ENCODE results near the gene KIF3B. TPM values are rescaled to one million over a fixed set of nuclear protein-coding genes. Genes with fewer than 3 reads are reported as not detected.

The KIF3B gene
- total RNA-seq, 5 donors from 2014 or later (not counting 1 experiment from before 2014, with no cell fraction given): 11.3 to 14.6 (median 13.6) TPM

DNA sequence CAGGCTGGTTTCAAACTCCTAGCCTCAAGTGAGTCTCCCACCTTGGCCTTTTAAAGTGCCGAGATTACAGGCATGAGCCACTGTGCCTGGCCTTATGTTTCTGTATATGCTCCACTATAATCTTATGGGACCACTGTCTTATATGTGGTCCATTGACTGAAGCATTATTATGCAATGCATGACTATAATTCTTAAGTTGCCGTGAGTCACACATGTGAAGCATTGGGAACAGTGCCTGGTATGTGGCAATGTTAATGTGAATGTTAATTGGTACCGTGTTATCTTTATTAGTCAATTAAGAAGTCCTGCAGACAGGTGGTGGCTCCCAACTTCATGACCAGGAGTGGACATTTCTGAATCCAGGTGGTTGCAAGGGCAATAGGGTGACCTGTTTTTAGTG, 66.0 kb downstream of the KIF3B start:
- ATAC-seq (replicated peaks in 1 of 4) (no peak), DNase-seq (no peak)
- ChIA-PET POLR2A (no interaction called here), CTCF (no interaction called here)
- H3K4me3 Mint-ChIP-seq: no peak overlapping the region
- Histone ChIP-seq H3K27me3 (replicated peaks in 1 of 2; ENCODE audit: control insufficient read depth in 2 of 2, extremely low read depth in 1 of 2, insufficient read depth in 2 of 2, low read length in 1 of 2) (no peaks in the 10 kb centered on the region), H3K4me1 (ENCODE audit: control insufficient read depth in 1 of 2, extremely low read depth in 1 of 2, insufficient read depth in 2 of 2, low read length in 2 of 2) (no peaks in the 10 kb centered on the region), H3K4me3 (ENCODE audit: control insufficient read depth in 1 of 2, extremely low read depth in 1 of 2, low read length in 1 of 2) (no peak overlapping the region), H3K36me3 (ENCODE audit: control insufficient read depth in 2 of 2, extremely low read depth in 1 of 2, insufficient read depth in 1 of 2, low read length in 1 of 2) (no peaks in the 10 kb centered on the region), H3K9me3 (no peaks in the 10 kb centered on the region), H3K27ac (ENCODE audit: low read length) (no peak overlapping the region)
- H3K9me3 Mint-ChIP-seq: no peaks in the 10 kb centered on the region
- no peaks in the 10 kb centered on the region for H3K27me3 Mint-ChIP-seq
- whole genome bisulfite sequencing (ENCODE audit: insufficient coverage): 93% methylated on average over 2 of the region's 3 CpGs
- H3K27ac Mint-ChIP-seq: no peak overlapping the region
- H3K36me3 Mint-ChIP-seq: peaks cover 8% of the 10 kb centered on the region
- H3K4me1 Mint-ChIP-seq: no peaks in the 10 kb centered on the region

DNA sequence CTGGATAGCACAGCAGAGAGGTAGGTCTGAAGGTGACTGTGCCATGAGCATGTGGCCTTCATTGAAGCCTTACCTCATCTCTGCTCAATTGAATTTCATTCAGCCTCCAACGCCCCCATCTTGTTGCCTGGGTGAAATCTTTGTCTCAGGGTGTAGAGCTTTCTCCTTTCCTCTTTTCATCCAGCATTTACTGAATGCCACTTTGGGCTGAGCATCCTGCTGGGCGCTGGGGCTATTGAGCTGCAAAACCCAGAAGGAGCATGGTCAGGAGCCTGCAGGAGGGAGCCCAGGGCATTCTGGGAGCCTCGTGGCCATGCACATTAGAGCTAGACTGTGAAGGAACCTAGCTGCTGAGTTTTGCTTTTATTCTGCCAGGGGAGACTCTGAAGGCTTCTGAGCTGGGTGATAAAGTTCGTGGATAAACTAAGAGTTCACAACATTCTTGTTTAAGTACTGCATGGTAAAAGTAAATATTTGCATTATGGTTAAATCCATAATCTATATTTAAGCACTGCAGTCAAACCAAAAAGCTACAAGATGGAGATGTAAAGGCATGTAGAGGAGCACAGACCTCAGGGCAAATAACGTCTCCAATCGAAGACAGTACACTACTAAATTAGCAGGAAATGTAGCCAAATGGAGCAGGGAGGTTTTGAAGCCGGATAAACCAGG, 67.5 kb downstream of the KIF3B start:
- Mint-ChIP-seq H3K27me3 (no peaks in the 10 kb centered on the region), H3K9me3 (no peaks in the 10 kb centered on the region), H3K4me3 (no peak overlapping the region), H3K27ac (no peak overlapping the region), H3K36me3 (peaks cover 9% of the 10 kb centered on the region), H3K4me1 (no peaks in the 10 kb centered on the region)
- Histone ChIP-seq H3K4me3 (ENCODE audit: control insufficient read depth in 1 of 2, extremely low read depth in 1 of 2, low read length in 1 of 2) (no peak overlapping the region), H3K4me1 (ENCODE audit: control insufficient read depth in 1 of 2, extremely low read depth in 1 of 2, insufficient read depth in 2 of 2, low read length in 2 of 2) (no peaks in the 10 kb centered on the region), H3K27ac (ENCODE audit: low read length) (no peak overlapping the region), H3K36me3 (ENCODE audit: control insufficient read depth in 2 of 2, extremely low read depth in 1 of 2, insufficient read depth in 1 of 2, low read length in 1 of 2) (no peaks in the 10 kb centered on the region), H3K27me3 (replicated peaks in 1 of 2; ENCODE audit: control insufficient read depth in 2 of 2, extremely low read depth in 1 of 2, insufficient read depth in 2 of 2, low read length in 1 of 2) (no peaks in the 10 kb centered on the region), H3K9me3 (no peaks in the 10 kb centered on the region)
- ATAC-seq (replicated peaks in 1 of 4): no peak
- CTCF ChIA-PET: interaction anchor here (0.6 to 0.8 kb wide), 2 partner anchors 19 kb away, joined by 3 read pairs; no protein-coding TSS in a partner anchor
- no peak for DNase-seq
- POLR2A ChIA-PET: interaction anchor here in 1 of 2 donors (0.6 kb wide), 1 partner anchor 243 kb away, joined by 3 read pairs; no protein-coding TSS in a partner anchor
- 80% methylated on average over 4 of the region's 7 CpGs for WGBS (ENCODE audit: insufficient coverage)

DNA sequence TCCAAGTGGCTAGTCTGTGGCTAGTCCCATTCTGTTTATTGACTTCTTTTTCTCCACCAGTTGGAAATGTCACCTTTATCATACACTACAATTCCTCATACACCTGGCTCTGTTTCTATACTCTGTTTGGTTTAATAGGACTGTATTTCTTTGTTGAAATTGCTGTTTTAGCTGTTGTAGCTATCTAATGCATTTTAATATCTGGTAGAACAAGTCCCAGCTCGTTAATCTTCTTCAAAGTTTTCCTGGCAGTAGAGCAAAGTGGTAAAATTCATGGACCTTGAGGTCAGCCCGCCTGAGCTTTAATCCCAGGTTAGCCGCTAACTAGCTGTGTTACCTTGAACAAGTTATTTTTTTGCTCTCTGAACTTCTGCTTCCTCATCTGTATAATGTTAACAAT, 70.8 kb downstream of the KIF3B start:
- Mint-ChIP-seq H3K4me1 (no peaks in the 10 kb centered on the region), H3K4me3 (no peak overlapping the region), H3K27me3 (no peaks in the 10 kb centered on the region), H3K36me3 (peaks cover 9% of the 10 kb centered on the region), H3K9me3 (no peaks in the 10 kb centered on the region), H3K27ac (no peak overlapping the region)
- Histone ChIP-seq H3K27me3 (replicated peaks in 1 of 2; ENCODE audit: control insufficient read depth in 2 of 2, extremely low read depth in 1 of 2, insufficient read depth in 2 of 2, low read length in 1 of 2) (no peaks in the 10 kb centered on the region), H3K27ac (ENCODE audit: low read length) (no peak overlapping the region), H3K36me3 (ENCODE audit: control insufficient read depth in 2 of 2, extremely low read depth in 1 of 2, insufficient read depth in 1 of 2, low read length in 1 of 2) (no peaks in the 10 kb centered on the region), H3K9me3 (no peaks in the 10 kb centered on the region), H3K4me3 (ENCODE audit: control insufficient read depth in 1 of 2, extremely low read depth in 1 of 2, low read length in 1 of 2) (no peak overlapping the region), H3K4me1 (ENCODE audit: control insufficient read depth in 1 of 2, extremely low read depth in 1 of 2, insufficient read depth in 2 of 2, low read length in 2 of 2) (no peaks in the 10 kb centered on the region)
- POLR2A ChIA-PET: interaction anchor here in 1 of 2 donors (0.6 kb wide), 1 partner anchor 40 kb away, joined by 4 read pairs; no protein-coding TSS in a partner anchor
- no CpG with 5 or more reads among the region's 3 CpGs for WGBS (ENCODE audit: insufficient coverage)
- CTCF ChIA-PET: no interaction called here
- DNase-seq (no peak), ATAC-seq (replicated peaks in 1 of 4) (no peak)

DNA sequence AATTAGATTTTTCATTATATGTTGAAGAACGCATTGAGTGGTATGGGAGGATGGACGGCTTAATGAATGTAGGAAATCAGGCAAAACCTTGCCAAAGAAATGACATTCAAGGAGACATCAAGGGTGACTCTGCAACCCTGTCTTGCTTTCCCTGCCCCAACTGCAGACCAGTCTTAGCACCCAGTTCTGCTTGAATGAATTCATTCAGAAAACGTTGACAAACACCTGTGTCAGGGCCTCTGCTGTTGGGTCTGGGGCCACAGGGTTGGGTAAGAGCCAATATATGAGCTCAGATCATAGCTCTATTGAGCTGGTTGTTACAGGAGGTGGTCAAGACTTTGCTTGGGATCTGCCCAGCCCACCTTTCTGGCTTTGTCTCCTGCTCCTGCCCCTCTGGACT, 73.0 kb downstream of the KIF3B start:
- Mint-ChIP-seq H3K9me3 (no peaks in the 10 kb centered on the region), H3K27ac (no peak overlapping the region), H3K36me3 (peaks cover 9% of the 10 kb centered on the region), H3K27me3 (no peaks in the 10 kb centered on the region), H3K4me1 (peaks cover 0 to under 1% (median 0%) of the 10 kb centered on the region in 3 donors), H3K4me3 (no peak overlapping the region)
- H3K27ac ChIP-seq (ENCODE audit: low read length): no peak overlapping the region
- 92% methylated on average over 3 of the region's 3 CpGs for WGBS (ENCODE audit: insufficient coverage)
- H3K4me1 ChIP-seq (ENCODE audit: control insufficient read depth in 1 of 2, extremely low read depth in 1 of 2, insufficient read depth in 2 of 2, low read length in 2 of 2): no peaks in the 10 kb centered on the region
- POLR2A ChIA-PET: no interaction called here
- no peak overlapping the region for H3K4me3 ChIP-seq (ENCODE audit: control insufficient read depth in 1 of 2, extremely low read depth in 1 of 2, low read length in 1 of 2)
- no peaks in the 10 kb centered on the region for H3K36me3 ChIP-seq (ENCODE audit: control insufficient read depth in 2 of 2, extremely low read depth in 1 of 2, insufficient read depth in 1 of 2, low read length in 1 of 2)
- no peak for ATAC-seq (replicated peaks in 1 of 4)
- H3K9me3 ChIP-seq: no peaks in the 10 kb centered on the region
- CTCF ChIA-PET: interaction anchor here in 1 of 2 donors (0.5 kb wide), 1 partner anchor 159 kb away, joined by 7 read pairs; no protein-coding TSS in a partner anchor
- H3K27me3 ChIP-seq (replicated peaks in 1 of 2; ENCODE audit: control insufficient read depth in 2 of 2, extremely low read depth in 1 of 2, insufficient read depth in 2 of 2, low read length in 1 of 2): no peaks in the 10 kb centered on the region
- no peak for DNase-seq

DNA sequence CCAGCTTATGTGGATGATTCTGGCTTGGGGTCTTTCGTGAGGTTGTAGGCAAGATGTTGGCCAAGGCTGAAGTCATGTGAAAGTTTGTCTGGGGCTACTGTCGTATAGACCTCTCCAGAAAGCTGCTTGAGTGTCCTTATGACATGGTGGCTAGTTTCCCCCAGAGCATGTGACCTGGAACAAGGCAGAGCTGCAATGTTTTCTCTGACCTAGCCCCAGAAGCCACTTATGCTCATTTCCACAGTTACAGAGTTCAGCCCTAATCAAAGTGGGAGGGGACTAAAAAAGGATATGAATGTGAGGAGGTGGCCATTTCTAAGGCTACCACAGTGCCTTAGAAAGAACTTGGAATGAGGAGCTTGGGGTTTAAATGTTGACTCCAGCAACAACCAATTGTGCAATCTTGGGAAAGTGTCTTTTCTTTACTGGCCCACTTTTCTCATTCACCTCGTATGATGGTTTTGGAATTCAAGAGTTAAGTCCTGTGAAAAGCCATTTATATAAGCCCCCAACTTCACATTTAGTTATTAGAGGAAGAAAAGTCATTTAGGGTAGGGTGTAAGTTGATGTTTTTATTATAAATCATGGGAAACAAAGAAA, 74.8 kb downstream of the KIF3B start:
- Histone ChIP-seq H3K36me3 (ENCODE audit: control insufficient read depth in 2 of 2, extremely low read depth in 1 of 2, insufficient read depth in 1 of 2, low read length in 1 of 2) (no peaks in the 10 kb centered on the region), H3K27ac (ENCODE audit: low read length) (no peak overlapping the region), H3K9me3 (no peaks in the 10 kb centered on the region), H3K4me3 (ENCODE audit: control insufficient read depth in 1 of 2, extremely low read depth in 1 of 2, low read length in 1 of 2) (no peak overlapping the region), H3K27me3 (replicated peaks in 1 of 2; ENCODE audit: control insufficient read depth in 2 of 2, extremely low read depth in 1 of 2, insufficient read depth in 2 of 2, low read length in 1 of 2) (no peaks in the 10 kb centered on the region), H3K4me1 (ENCODE audit: control insufficient read depth in 1 of 2, extremely low read depth in 1 of 2, insufficient read depth in 2 of 2, low read length in 2 of 2) (peaks cover under 1 to 2% of the 10 kb centered on the region in 2 experiments)
- DNase-seq (no peak), ATAC-seq (replicated peaks in 1 of 4) (no peak)
- WGBS (ENCODE audit: insufficient coverage): no CpG with 5 or more reads among the region's 3 CpGs
- Mint-ChIP-seq H3K4me1 (peaks cover 3 to 8% (median 4%) of the 10 kb centered on the region in 3 donors), H3K27me3 (no peaks in the 10 kb centered on the region), H3K4me3 (no peak overlapping the region), H3K27ac (no peak overlapping the region), H3K36me3 (peaks cover 9% of the 10 kb centered on the region), H3K9me3 (no peaks in the 10 kb centered on the region)
- POLR2A ChIA-PET: interaction anchor here in 1 of 2 donors (0.7 kb wide), 1 partner anchor 68 kb away, joined by 8 read pairs; no protein-coding TSS in a partner anchor
- CTCF ChIA-PET: interaction anchor here (0.7 kb wide), 2 partner anchors 39 to 307 kb away, joined by 5 read pairs; no protein-coding TSS in a partner anchor

DNA sequence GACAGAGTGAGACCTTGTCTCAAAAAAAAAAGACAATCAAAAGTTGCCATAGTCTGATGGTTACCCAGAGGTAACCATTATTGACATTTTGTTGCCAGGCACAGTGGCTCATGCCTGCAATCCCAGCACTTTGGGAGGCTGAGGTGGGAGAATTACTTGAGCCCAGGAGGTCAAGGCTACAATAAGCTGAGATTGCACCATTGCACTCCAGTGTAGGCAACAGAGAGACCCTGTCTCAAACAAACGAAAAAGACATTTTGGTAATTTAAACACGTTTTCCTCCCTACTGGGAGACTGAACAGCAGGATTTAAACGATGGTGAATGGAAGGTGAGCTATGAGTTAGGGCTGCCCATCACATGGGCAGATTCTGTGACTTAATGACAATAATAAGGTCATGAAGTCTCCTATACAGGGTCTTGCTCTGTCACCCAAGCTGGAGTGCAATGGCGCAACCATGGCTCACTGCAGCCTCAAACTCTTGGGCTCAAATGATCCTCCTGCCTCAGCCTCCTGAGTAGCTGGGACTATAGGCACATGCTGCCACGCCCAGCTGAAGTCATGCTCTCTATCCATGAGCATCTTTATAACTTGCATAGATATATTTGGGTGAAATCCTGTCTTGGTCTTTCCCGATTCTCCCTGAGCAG, 76.5 kb downstream of the KIF3B start:
- no peak overlapping the region for H3K4me3 ChIP-seq (ENCODE audit: control insufficient read depth in 1 of 2, extremely low read depth in 1 of 2, low read length in 1 of 2)
- ChIA-PET POLR2A (interaction anchor here in 1 of 2 donors (0.7 kb wide), 1 partner anchor 52 kb away, joined by 4 read pairs; no protein-coding TSS in a partner anchor), CTCF (interaction anchor here in 1 of 2 donors (0.5 kb wide), 1 partner anchor 92 kb away, joined by 4 read pairs; no protein-coding TSS in a partner anchor)
- no peaks in the 10 kb centered on the region for H3K36me3 ChIP-seq (ENCODE audit: control insufficient read depth in 2 of 2, extremely low read depth in 1 of 2, insufficient read depth in 1 of 2, low read length in 1 of 2)
- no peak for DNase-seq
- H3K27me3 ChIP-seq (replicated peaks in 1 of 2; ENCODE audit: control insufficient read depth in 2 of 2, extremely low read depth in 1 of 2, insufficient read depth in 2 of 2, low read length in 1 of 2): no peaks in the 10 kb centered on the region
- Mint-ChIP-seq H3K4me3 (no peak overlapping the region), H3K9me3 (no peaks in the 10 kb centered on the region), H3K36me3 (peaks cover 4% of the 10 kb centered on the region), H3K27me3 (no peaks in the 10 kb centered on the region), H3K4me1 (peaks cover 8 to 12% (median 8%) of the 10 kb centered on the region in 3 donors), H3K27ac (no peak overlapping the region)
- H3K9me3 ChIP-seq: no peaks in the 10 kb centered on the region
- 100% methylated on average over 1 of the region's 6 CpGs for WGBS (ENCODE audit: insufficient coverage)
- peaks cover 4 to 7% of the 10 kb centered on the region in 2 experiments for H3K4me1 ChIP-seq (ENCODE audit: control insufficient read depth in 1 of 2, extremely low read depth in 1 of 2, insufficient read depth in 2 of 2, low read length in 2 of 2)
- no peak overlapping the region for H3K27ac ChIP-seq (ENCODE audit: low read length)
- ATAC-seq (replicated peaks in 1 of 4): no peak

Measured in T-cell (primary cell).